Activated CD8-positive, alpha-beta memory T cell treated with anti-CD3 and anti-CD28 coated beads for 24 hours (primary cell): ENCODE results near the gene MARVELD3.
A peak's percentile ranks its signal among the peaks of the same experiment; 100 is the strongest.
"Not testable (repeated sequence)": the region's sequence is repeated elsewhere in the genome, so short reads cannot be mapped to it uniquely, and the experiment has no call there.

Source experiments
- DNase-seq: peaks from one replicate; pipeline ENCODE4 v3.0.0-alpha.2; 2020

Gene MARVELD3, protein sequence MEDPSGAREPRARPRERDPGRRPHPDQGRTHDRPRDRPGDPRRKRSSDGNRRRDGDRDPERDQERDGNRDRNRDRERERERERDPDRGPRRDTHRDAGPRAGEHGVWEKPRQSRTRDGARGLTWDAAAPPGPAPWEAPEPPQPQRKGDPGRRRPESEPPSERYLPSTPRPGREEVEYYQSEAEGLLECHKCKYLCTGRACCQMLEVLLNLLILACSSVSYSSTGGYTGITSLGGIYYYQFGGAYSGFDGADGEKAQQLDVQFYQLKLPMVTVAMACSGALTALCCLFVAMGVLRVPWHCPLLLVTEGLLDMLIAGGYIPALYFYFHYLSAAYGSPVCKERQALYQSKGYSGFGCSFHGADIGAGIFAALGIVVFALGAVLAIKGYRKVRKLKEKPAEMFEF

DNA sequence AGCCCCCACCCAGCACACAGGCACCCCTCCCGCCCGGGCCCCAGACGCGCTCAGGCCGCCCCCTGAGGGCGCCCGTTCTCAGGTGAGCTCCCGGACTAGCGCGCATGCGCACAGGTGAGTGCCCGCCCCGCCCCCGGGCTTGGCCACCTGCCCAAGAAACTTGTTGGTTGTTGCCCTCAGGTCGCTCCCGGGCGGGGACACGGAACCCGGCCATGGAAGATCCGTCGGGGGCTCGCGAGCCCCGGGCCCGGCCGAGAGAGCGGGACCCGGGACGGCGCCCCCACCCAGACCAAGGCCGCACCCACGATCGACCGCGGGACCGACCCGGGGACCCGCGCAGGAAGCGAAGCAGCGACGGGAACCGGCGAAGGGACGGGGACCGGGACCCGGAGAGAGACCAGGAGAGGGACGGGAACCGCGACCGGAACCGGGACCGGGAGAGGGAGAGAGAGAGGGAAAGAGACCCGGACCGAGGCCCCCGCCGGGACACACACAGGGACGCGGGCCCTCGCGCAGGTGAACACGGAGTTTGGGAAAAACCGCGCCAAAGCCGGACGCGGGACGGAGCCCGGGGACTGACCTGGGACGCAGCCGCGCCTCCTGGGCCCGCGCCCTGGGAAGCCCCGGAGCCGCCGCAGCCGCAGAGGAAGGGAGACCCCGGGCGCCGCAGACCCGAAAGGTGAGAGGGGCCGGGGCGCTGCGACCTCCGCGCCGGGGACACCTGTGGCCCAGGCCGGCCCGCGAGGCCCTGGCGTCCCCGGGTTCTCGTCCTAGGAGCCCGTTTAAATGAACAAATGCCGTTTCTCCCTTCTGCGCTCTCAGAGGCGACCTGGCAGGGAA is at the start of gene MARVELD3:
TSS of gene MARVELD3 (plus strand) at position 167 of the 840 bp plus-strand sequence. CDS start at position 213, 46 bp downstream.
- DNase-seq, result peak; percentile 62

DNA sequence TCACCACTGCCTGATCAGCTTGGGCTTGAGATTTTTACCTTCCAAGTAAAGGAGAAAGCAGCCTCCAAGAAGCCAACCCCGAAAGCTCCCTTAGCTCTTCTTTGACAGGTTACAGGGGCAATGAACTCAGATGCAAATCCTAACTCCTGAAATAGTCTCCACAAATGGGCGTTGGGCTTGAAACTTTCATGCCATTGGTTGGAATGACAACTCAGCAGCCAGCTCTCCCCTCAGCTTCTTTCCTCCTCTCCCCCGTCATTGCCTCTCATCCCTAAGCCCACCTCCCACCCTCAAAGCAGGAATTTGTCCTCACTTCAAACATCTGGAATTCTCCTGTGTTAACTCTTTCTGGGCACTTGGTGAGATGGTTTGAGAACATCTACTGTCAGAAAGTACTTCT is 49.0 kb upstream of the MARVELD3 start, which contains the start of gene TAT:
TSS of gene TAT (minus strand) at position 122 of the 400 bp plus-strand sequence. CDS start 677 bp downstream, outside the sequence.
- DNase-seq, result no peak

DNA sequence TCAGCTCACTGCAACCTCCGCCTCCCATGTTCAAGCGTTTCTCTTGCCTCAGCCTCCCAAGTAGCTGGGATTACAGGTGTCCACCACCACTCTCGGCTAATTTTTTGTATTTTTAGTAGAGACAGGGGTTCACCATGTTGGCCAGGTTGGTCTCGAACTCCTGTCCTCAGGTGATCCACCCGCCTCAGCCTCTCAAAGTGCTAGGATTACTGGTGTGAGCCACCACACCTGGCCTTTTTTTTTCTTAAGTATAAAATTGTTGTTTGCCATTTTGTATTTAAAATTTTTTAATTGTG is 43.5 kb upstream of the MARVELD3 start:
- DNase-seq, result not testable (repeated sequence)

DNA sequence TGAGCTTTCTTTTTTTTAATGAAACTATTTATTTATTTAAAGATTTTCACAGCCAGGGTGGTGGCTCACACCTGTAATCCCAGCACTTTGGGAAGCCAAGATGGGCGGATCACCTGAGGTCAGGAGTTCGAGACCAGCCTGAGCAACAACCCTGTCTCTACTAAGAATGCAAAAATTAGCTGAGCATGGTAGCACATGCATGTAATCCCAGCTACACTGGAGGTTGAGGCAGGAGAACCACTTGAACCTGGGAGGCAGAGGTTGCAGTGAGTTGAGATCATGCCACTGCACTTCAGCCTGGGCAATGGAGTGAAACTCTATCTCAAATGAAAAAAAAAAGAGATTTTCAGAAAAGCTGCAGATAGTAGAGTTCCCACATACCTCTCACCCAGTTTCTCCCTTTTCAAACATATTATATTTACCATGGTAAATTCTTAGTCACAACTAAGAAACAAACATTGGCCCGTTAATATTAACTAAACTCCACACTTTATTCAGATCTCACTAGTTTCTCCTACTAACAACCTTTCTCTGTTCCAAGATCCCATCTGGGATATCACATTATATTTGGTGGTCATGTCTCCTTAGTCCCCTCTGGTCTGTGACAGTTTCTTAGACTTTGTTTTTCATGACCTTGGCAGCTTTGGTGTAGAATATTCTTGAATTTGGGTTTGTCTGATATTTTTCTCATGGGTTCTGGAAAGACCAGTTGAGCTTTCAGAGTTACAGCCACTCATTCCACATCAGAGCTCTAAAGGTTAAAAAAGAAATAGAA is 41.3 kb upstream of the MARVELD3 start:
- DNase-seq, result no peak

DNA sequence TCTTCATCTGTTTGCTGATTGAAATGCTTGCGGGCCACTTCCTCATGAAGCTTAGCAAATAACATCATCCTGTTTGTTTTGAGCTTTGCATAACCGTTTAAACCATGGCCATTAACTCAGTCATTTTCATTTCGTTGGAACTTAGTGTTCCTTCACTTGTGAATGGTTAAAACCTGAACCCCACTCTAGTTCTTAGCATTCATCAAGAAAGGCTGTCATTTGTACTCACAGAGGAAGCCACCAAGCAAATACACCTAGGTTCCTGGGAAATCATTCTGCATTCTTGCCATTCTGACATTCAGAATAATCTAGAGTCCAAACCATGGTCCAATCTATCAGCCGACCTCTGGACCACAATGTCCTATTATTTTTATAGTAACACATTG is 40.7 kb upstream of the MARVELD3 start:
- DNase-seq, result no peak

DNA sequence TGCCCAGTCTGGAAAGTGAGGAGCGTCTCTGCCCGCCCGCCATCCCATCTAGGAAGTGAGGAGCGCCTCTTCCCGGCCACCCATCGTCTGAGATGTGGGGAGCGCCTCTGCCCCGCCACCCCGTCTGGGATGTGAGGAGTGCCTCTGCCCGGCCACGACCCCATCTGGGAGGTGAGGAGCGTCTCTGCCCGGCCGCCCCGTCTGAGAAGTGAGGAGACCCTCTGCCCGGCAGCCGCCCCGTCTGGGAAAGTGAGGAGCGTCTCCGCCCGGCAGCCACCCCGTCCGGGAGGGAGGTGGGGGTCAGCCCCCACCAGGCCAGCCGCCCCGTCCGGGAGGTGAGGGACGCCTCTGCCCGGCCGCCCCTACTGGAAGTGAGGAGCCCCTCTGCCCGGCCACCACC is 36.6 kb upstream of the MARVELD3 start:
- DNase-seq, result not testable (repeated sequence)

DNA sequence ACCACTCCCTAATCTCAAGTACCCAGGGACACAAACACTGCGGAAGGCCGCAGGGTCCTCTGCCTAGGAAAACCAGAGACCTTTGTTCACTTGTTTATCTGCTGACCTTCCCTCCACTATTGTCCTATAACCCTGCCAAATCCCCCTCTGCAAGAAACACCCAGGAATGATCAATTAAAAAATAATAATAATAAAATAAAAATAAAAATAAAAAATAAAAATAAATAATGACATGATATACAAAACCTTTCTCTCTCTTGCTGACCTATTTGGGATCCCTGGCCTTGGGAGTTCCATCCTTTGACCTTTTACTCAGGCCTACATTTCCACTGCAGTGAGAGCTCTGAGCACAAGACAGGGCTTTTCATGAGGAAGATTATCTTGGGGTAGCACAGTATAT is 35.9 kb upstream of the MARVELD3 start:
- not testable (repeated sequence) for DNase-seq

DNA sequence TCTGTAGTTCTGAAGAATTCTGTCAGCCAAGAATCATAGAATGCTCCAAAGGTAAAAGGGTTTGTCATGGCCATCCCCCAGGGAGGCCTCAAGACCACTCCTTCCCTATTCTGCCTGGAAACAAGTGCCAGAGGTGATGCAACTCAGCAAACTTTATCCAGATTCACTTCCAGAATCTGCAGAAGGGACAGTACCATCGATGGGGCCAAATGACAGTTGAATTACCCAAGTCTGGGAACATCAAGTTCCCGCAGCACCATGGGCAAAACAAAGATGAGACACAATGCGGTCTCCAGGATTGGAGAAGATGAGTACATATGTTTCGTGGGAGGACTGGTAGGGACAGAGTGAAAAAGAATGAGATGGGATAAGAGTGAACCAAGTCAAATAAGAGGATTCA is 35.4 kb upstream of the MARVELD3 start:
- DNase-seq, result no peak

DNA sequence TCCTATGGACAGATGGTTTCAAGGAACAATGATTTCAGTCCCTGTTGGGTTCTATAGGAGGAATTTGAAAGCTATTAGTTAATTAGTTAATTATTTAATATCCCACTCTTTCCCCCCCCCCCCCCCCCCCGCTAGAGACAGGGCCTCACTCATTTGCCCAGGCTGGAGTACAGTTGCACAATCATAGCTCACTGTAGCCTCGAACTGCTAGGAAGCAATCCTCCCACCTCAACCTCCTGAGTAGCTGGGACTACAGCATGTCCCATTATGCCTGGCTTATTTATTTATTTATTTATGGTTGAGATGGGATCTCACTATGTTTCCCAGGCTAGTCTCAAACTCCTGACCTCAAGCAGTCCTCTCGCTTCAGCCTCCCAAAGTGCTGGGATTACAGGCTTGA is 34.1 kb upstream of the MARVELD3 start:
- no peak for DNase-seq

DNA sequence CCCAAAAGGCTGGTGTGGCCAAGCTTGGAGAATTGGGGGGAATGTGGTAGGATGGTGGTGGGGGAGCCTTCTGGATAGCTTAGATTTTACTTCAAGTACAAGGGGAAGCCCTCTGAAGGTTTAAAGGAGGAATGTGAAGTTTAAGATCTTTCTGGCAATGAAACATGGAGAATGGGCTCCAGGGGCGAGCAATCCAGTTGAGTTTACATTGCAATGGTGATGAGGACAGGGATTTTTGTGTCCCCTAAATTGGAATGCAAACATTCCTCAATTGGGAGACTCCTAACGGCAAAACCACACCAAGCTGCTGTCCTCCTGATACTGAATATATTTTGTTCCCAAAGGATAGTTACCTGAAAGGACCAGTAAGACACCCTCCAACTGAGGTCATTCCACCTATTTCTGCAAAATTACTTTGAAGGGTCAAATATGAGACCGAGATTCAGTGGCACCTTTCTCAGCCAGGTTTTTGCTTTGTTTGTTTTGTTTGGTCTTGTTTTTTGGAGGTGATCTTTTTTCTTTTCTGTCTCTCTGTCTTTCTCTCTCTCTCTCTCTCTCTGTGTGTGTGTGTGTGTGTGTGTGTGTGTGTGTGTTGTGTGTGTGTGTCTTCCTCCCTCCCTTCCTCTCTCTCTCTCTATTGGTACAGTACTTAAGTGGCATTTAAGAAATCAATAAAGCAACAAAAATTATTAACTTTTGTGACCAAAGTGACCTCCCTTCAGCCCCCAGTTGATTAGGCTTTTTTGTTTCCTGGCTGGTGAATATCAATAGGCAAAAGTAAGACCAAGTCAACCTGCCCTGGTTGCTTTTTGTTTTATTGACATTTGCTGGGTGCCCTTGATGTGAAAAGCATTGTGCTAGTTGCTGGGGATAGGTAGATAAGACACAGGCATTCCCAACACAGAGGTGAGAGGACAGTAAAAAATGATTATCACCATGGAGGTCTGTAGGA is 32.7 kb upstream of the MARVELD3 start:
- no peak for DNase-seq

DNA sequence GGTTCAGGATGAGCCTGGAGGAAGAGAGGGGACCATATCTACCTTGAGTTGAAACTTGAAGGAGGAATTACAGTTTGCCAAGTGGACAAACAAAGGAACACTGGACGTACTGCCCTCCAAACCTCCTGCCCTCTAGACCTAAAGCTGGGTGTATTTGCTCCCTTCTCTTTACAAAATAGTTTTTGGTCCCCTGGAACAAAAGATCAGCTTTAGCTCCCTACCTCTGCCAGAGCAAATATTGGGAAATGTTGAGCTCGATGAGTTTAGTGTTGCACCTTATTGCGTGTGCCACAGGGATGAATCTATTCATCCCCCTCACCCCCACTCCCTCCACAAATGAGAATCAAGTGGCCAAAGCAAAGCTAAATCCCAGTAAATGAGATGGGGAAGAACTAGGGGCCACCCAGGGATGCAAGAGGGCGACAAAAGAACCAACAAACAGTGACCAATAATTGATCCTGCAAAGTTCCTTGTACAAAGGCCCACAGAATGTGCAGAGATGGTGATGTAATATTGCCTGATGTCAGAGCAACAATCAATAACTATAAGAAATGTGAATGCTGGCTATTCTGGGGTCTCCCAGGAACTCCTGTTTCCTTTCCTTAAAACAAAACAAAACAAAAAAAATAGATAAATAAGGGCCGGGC is 31.9 kb upstream of the MARVELD3 start:
- no peak for DNase-seq

DNA sequence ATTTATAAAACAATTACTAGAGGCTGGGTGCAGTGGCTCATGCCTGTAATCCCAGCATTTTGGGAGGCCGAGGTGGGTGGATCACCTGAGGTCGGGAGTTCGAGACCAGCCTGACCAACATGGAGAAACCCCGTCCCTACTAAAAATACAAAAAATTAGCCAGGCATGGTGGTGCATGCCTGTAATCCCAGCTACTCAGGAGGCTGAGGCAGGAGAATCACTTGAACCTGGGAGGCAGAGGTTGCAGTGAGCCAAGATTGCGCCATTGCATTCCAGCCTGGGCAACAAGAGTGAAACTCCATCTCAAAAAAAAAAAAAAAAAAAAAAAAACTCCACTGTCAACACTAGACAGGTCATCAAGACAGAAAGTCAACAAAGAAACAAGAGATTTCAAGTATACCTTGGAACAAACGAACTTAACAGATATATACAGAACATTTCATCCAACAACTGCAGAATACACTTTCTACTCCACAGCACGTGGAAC is 30.6 kb upstream of the MARVELD3 start:
- not testable (repeated sequence) for DNase-seq

DNA sequence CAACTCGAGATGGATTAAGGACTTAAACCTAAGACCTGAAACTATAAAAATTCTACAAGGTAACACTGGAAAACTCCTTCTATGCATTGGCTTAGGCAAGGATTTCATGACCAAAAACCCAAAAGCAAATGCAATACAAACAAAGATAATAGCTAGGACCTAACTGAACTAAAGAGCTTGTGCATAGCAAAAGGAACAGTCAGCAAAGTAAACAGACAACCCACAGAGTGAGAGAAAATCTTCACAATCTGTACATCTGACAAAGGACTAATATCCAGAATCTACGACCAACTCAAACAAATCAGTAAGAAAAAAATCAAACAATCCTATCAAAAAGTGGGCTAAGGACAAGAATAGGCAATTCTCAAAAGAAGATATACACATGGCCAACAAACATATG is 27.6 kb upstream of the MARVELD3 start:
- DNase-seq, result not testable (repeated sequence)

DNA sequence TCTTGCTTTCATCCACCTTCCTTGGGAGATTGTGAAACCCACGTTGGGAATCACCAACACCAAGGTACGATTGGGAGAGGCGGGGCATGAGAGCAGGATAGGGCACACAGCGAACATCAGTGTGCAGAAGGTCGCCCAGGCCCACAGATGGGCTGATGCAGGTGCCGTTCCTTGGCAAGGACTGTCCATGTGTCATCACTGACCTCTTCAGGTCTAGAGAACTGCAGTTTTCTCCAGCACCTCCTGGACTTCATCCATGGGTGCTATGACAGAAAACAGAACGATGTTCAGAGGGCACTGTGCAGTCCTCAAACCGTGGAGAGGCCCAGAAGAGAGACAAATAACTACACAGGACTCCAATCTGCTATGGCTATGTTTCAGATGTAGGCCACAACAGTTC is 25.2 kb upstream of the MARVELD3 start:
- no peak for DNase-seq

DNA sequence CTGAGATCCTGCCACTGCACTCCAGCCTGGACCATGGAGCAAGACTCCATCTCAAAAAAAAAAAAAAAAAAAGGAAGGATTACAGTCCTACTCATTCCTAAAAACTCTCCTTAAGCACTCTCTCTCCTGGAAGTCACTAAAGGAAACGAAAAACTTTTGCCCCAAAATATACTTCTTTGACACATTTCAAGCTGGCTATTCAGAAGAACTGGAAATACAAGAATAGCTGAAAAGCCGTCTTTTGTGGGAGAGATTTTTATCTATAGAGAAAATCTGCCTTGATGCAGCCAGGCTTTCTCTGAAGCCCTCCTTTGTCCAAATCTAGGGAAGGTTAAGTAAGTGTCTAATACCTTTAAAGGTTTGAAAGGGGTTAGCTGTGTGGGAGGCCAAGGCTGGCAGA is 16.9 kb upstream of the MARVELD3 start:
- no peak for DNase-seq

DNA sequence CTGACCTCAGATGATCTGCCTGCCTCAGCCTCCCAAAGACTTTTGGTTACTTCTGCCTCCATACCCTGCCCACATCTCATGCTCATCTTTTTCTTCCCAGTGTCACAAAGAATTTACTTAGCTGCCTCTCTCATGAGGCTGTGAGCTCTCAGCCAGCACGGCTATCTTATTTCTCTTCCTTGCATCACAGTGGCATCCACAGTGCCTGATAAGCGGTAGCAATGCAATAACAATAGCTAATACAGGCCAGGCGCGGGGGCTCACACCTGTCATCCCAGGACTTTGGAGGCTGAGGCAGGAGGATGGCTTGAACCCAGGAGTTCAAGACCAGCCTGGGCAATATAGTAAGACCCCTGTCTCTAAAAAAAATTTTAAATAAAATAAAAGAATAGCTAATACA is 15.5 kb upstream of the MARVELD3 start:
- DNase-seq, result no peak

DNA sequence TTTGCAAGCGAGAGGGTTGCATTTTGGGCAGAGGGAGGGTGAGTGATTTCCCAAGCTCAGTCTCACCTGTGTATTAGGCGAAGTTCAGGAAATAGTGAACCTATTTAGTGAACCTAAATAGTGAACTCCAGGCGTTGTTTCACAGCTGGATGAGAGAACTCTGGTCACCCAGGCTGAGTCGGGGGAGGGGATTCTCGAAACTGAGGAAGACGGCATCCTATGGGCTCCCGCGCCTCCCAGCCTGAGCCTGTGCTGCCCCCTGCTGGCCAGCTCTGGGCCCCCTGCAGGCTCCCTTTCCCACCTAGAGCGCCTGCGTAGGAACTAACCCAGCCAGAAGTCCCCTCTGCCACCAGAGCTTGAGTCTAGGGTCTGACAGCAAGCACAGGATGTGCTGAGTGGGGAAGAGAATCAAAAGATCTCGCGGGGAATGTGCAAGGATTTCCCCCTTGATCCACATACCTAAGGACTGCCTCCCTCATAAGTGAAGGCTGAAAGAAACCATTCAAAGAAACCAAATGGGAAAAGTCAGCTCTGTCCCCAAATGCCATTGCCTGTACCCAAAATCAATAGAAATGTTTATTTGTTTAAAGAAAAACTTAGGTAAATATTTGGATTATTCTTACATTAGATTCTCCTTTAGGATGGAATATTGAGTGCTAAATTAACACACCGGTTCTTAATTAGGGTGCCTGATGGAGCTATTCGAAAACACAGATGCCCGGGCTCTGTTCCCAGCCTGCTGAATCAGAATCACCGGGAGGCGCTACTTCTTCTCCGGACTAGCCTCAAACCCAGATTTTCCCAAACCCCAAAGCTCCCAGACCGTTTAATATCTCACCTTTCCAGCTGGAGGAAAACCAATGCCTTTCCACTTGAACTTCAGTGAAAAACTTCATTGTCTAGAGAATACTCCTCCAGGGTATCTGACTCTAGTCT is 14.8 kb upstream of the MARVELD3 start:
- DNase-seq, result peak; percentile 92

DNA sequence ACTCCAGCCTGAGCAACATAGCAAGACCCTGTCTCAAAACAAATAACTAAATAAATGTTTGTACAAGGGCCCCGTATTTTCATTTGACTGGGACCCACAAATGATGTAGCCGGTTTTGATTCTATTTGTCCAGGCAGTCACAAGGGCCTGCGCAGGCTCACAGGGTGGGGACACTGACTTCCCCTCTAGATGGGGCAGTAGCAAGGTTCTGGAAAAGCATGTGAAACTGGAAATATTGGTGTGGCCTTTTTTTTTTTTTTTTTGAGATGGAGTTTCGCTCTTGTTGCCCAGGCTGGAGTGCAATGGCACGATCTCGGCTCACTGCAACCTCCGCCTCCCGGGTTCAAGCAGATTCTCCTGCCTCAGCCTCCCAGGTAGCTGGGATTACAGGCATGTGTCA is 11.0 kb upstream of the MARVELD3 start:
- not testable (repeated sequence) for DNase-seq

DNA sequence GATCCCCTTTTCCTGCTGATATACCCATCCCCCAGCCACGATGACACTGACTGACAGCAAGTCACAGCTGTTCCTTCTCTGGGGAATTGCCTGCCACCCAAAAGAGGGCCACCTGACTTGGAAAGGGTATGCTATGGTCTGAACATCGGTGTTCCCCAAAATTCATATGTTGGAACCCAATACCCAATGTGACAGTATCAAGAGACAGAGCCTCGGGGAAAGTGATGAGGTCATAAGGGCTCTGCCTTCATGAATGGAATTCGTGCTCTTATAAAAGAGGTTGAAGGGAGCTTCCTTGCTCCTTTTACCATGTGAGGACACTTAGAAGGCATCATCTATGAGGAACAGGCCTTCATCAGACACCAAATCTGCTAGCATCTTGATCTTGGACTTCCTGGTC is 7.6 kb upstream of the MARVELD3 start:
- DNase-seq, result no peak

DNA sequence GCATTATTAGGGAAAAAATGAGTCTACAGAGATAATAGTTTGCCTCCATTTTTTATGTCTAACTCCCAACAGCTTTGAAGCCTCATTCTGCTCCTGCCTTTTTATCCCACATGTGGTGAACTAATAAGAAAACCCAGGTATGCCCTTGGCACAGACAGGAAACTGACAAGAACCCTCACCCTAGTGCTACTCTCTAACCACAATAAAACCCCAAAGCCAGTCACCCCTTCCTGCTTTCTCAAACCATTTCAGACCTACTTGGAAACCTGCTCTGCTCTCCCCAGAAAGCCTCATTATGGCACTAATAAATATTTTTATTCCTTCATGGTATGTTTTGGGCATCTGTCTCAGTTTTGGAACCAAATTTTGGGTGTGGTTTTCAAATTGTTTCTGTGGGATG is 3.9 kb upstream of the MARVELD3 start:
- DNase-seq, result no peak
